Hepatocyte (in vitro differentiated cells): ENCODE data around the gene KIRREL1. TPM values are rescaled to one million over a fixed set of nuclear protein-coding genes. Genes with fewer than 3 reads are reported as not detected.

Source experiments
- DNase-seq: peaks from one replicate; pipeline ENCODE4 v3.0.0-alpha.2; 2016; ENCODE audit warnings: low spot score
- H2AFZ ChIP-seq: fragments of 200-600 bp; sonication (generic); 2 replicates; pipeline ENCODE4 v1.6.0; 2016; ENCODE audit warnings: antibody characterized with exemption, mild to moderate bottlenecking
- H3K27ac ChIP-seq: fragments of 200-600 bp; sonication (generic); 2 replicates; pipeline ENCODE4 v1.5.1; 2016; ENCODE audit warnings: mild to moderate bottlenecking
- H3K27me3 ChIP-seq: fragments of 200-600 bp; sonication (generic); 2 replicates; pipeline ENCODE4 v1.6.1; 2016
- H3K36me3 ChIP-seq: fragments of 200-600 bp; sonication (generic); replicated peaks from 2 replicates; pipeline ENCODE4 v1.5.1; 2016; ENCODE audit warnings: low read depth; ENCODE audit not compliant: insufficient read depth
- H3K4me1 ChIP-seq: fragments of 200-600 bp; sonication (generic); 2 replicates; pipeline ENCODE4 v1.5.1; 2016; ENCODE audit warnings: mild to moderate bottlenecking, moderate library complexity; ENCODE audit not compliant: insufficient read depth
- H3K4me2 ChIP-seq: fragments of 200-600 bp; sonication (generic); 2 replicates; pipeline ENCODE4 v1.6.0; 2016
- H3K4me3 ChIP-seq: fragments of 200-600 bp; sonication (generic); 2 replicates; pipeline ENCODE4 v1.5.1; 2016; ENCODE audit warnings: mild to moderate bottlenecking
- H3K79me2 ChIP-seq: fragments of 200-600 bp; sonication (generic); 2 replicates; pipeline ENCODE4 v1.6.0; 2017; ENCODE audit warnings: mild to moderate bottlenecking
- H3K9me2 ChIP-seq: fragments of 200-600 bp; sonication (generic); replicated peaks from 2 replicates; pipeline ENCODE4 v1.6.0; 2017; ENCODE audit warnings: mild to moderate bottlenecking; ENCODE audit not compliant: insufficient read depth
- H3K9me3 ChIP-seq: fragments of 200-600 bp; sonication (generic); 2 replicates; pipeline ENCODE4 v1.5.1; 2016; ENCODE audit warnings: low read depth, mild to moderate bottlenecking
- H4K20me1 ChIP-seq: fragments of 200-600 bp; sonication (generic); 2 replicates; pipeline ENCODE4 v1.6.0; 2016; ENCODE audit warnings: mild to moderate bottlenecking; ENCODE audit not compliant: insufficient read depth, poor library complexity, severe bottlenecking
- EZH2 ChIP-seq: fragments of 200-600 bp; sonication (generic); IDR thresholded peaks from 2 replicates; pipeline ENCODE4 v1.6.1; 2016; ENCODE audit warnings: antibody characterized with exemption, mild to moderate bottlenecking, borderline replicate concordance
- EZH2phosphoT487 ChIP-seq: fragments of 200-600 bp; sonication (generic); IDR thresholded peaks from one replicate; pipeline ENCODE4 v1.6.1; 2018; ENCODE audit warnings: antibody characterized with exemption, mild to moderate bottlenecking, low read depth, moderate library complexity; ENCODE audit not compliant: unreplicated experiment, severe bottlenecking
- WGBS: methylation state at CpG from one replicate; pipeline ENCODE4 v1.1.6; 2016; ENCODE audit warnings: low lambda C conversion rate; ENCODE audit errors: missing lambda C conversion rate; 5-methylcytosine and 5-hydroxymethylcytosine counted together
- polyA plus RNA-seq: library from polyadenylated mRNA; unstranded; fragments of >200 nt; fragmentation: Nextera tagmentation; extraction: Ambion mirVana; gene quantifications from 2 replicates; pipeline ENCODE4 v1.2.1, GENCODE V29; 2016
- total RNA-seq: library from RNA; depleted of rRNA; stranded (reverse); fragments of >200 nt; gene quantifications from 2 replicates; pipeline ENCODE4 v1.2.3, GENCODE V29; 2014
- TF ChIP-seq, protein P1 (sequence below): fragments of 200-600 bp; sonication (generic); IDR thresholded peaks from 2 replicates; pipeline ENCODE4 v1.5.1; 2016; ENCODE audit warnings: antibody characterized with exemption, mild to moderate bottlenecking; ENCODE audit not compliant: poor library complexity

Gene KIRREL1
- total and polyA plus RNA-seq, 2 experiments from 2014 or later: 20.4 to 47.1 TPM

GRCh38 chr1:158021721-158022120 lies 28.3 kb downstream of the KIRREL1 start:
- no peaks in the 10 kb centered on the region for H3K9me3 ChIP-seq
- no peak overlapping the region for H3K4me2 ChIP-seq
- no peak overlapping the region for H3K4me3 ChIP-seq
- no peak for DNase-seq
- H3K27me3 ChIP-seq: no peaks in the 10 kb centered on the region
- H4K20me1 ChIP-seq: no peaks in the 10 kb centered on the region
- TF ChIP-seq EZH2phosphoT487: no peak
- TF ChIP-seq, protein P1, sequence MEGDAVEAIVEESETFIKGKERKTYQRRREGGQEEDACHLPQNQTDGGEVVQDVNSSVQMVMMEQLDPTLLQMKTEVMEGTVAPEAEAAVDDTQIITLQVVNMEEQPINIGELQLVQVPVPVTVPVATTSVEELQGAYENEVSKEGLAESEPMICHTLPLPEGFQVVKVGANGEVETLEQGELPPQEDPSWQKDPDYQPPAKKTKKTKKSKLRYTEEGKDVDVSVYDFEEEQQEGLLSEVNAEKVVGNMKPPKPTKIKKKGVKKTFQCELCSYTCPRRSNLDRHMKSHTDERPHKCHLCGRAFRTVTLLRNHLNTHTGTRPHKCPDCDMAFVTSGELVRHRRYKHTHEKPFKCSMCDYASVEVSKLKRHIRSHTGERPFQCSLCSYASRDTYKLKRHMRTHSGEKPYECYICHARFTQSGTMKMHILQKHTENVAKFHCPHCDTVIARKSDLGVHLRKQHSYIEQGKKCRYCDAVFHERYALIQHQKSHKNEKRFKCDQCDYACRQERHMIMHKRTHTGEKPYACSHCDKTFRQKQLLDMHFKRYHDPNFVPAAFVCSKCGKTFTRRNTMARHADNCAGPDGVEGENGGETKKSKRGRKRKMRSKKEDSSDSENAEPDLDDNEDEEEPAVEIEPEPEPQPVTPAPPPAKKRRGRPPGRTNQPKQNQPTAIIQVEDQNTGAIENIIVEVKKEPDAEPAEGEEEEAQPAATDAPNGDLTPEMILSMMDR: no peak
- TF ChIP-seq EZH2: no peak
- 92% methylated on average over 2 of the region's 2 CpGs for WGBS
- no peaks in the 10 kb centered on the region for H3K9me2 ChIP-seq
- H3K36me3 ChIP-seq: no peaks in the 10 kb centered on the region
- no peak overlapping the region for H3K27ac ChIP-seq
- no peak overlapping the region for H2AFZ ChIP-seq
- peaks cover 39% of the 10 kb centered on the region for H3K4me1 ChIP-seq
- peaks cover 76% of the 10 kb centered on the region for H3K79me2 ChIP-seq

GRCh38 chr1:158022554-158023312 lies 29.3 kb downstream of the KIRREL1 start:
- Histone ChIP-seq H2AFZ (no peak overlapping the region), H3K9me2 (no peaks in the 10 kb centered on the region), H3K4me3 (no peak overlapping the region), H3K79me2 (peaks cover 76% of the 10 kb centered on the region), H3K27me3 (no peaks in the 10 kb centered on the region), H3K4me1 (peaks cover 35% of the 10 kb centered on the region), H3K27ac (no peak overlapping the region), H4K20me1 (no peaks in the 10 kb centered on the region), H3K9me3 (no peaks in the 10 kb centered on the region), H3K36me3 (no peaks in the 10 kb centered on the region), H3K4me2 (no peak overlapping the region)
- TF ChIP-seq, protein P1: no peak
- TF ChIP-seq EZH2 (no peak), EZH2phosphoT487 (no peak)
- DNase-seq: no peak
- WGBS: 68% methylated on average over 7 of the region's 7 CpGs

DNA sequence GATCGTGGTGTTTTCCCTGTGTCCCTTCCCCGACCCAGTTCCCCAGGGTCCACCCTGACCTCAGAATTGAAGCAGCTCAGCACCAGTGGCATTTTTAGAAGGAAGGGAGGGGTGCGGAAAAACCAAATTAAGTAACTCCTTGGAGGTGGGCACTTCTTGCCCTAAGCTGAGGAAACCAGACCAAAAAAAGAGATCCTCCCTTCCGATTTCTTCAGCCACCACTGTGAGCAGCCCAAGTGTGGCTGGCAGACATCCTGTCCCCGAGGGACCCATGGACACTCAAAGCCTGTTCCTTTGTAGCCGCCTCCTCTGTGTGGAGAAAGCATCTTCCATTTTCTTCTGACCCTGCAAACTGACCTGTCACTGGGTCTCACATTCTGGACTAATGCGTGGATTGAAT lies 31.3 kb downstream of the KIRREL1 start:
- Histone ChIP-seq H4K20me1 (no peaks in the 10 kb centered on the region), H3K4me3 (no peak overlapping the region), H3K4me2 (no peak overlapping the region), H3K27me3 (no peaks in the 10 kb centered on the region), H3K79me2 (peaks cover 77% of the 10 kb centered on the region), H3K27ac (no peak overlapping the region), H3K9me2 (no peaks in the 10 kb centered on the region), H3K36me3 (no peaks in the 10 kb centered on the region), H3K4me1 (peaks cover 19% of the 10 kb centered on the region), H2AFZ (no peak overlapping the region), H3K9me3 (no peaks in the 10 kb centered on the region)
- 89% methylated on average over 7 of the region's 7 CpGs for WGBS
- TF ChIP-seq, protein P1: no peak
- TF ChIP-seq EZH2phosphoT487 (no peak), EZH2 (no peak)
- DNase-seq: no peak
